A549 (cell line): Measurements from ENCODE around the gene SGIP1. TPM values are rescaled to one million over a fixed set of nuclear protein-coding genes. Genes with fewer than 3 reads are reported as not detected.

ENCODE experiments used
- ATAC-seq, 2 experiments: fragments of 200-7000 bp in 1 of 2; fragments of >200 bp in 1 of 2; cut with Nextera tagmentation in 1 of 2; cut with Tn5 transposase in 1 of 2; 3 replicates each; pipeline versions ENCODE4 v1.8.0 to v1.9.1; 2018 to 2020; ENCODE audit warnings: mild to moderate bottlenecking in 1 of 2, moderate library complexity in 1 of 2
- CTCF ChIA-PET: fragments of 300-600 bp; sonication (Branson Sonifier 250); formaldehyde crosslinking; extraction: SDS; loops from one replicate; lab custom pipeline; 2021; ENCODE audit warnings: antibody characterized with exemption, inconsistent platforms; lab: Yijun Ruan, JAX
- POLR2A ChIA-PET: fragments of 350-600 bp; formaldehyde crosslinking; extraction: SDS; loops from one replicate; lab custom pipeline; 2021; ENCODE audit warnings: antibody characterized with exemption, inconsistent platforms; lab: Yijun Ruan, JAX
- DNase-seq, 2 experiments: peaks; one replicate each; pipeline versions ENCODE4 v3.0.0 to v3.0.0-alpha.2; 2011 to 2016; ENCODE audit warnings: low read depth in 1 of 2, low spot score in 1 of 2
- FAIRE-seq: peaks from 2 replicates; lab custom pipeline; 2011; peaks lifted over from hg19 to GRCh38; lab: Jason Lieb, UNC
- H3K27ac ChIP-seq, 2 experiments: fragments of >200 bp; sonication (Bioruptor Twin); formaldehyde crosslinking; 3 replicates each; pipeline ENCODE4 v1.5.1; 2016 to 2017
- H3K4me1 ChIP-seq: fragments of >200 bp; sonication (Bioruptor Twin); formaldehyde crosslinking; 3 replicates; pipeline ENCODE4 v1.6.1; 2016
- H3K4me2 ChIP-seq: fragments of >200 bp; sonication (Bioruptor Twin); formaldehyde crosslinking; 3 replicates; pipeline ENCODE4 v1.6.1; 2016
- H3K4me3 ChIP-seq: fragments of >200 bp; sonication (Bioruptor Twin); formaldehyde crosslinking; 3 replicates; pipeline ENCODE4 v1.5.1; 2016
- H3K9me3 ChIP-seq: fragments of >200 bp; sonication (Bioruptor Twin); formaldehyde crosslinking; 3 replicates; pipeline ENCODE4 v1.6.1; 2016
- ATOH8 ChIP-seq: fragments of 250-450 bp; sonication (Bioruptor Pico); IDR thresholded peaks from 2 replicates; pipeline ENCODE4 v1.5.0; 2020; ENCODE audit warnings: low read depth, mild to moderate bottlenecking, moderate library complexity
- CBX8 ChIP-seq: fragments of 200-600 bp; sonication (generic); IDR thresholded peaks from 2 replicates; pipeline ENCODE4 v1.6.1; 2016
- CHD4 ChIP-seq: fragments of 200-600 bp; sonication (generic); IDR thresholded peaks from 2 replicates; pipeline ENCODE4 v1.6.1; 2016; ENCODE audit warnings: antibody characterized with exemption, mild to moderate bottlenecking, borderline replicate concordance
- ESRRA ChIP-seq: fragments of 150-350 bp; IDR thresholded peaks from 2 replicates; pipeline ENCODE4 v1.6.1; 2014; ENCODE audit warnings: mild to moderate bottlenecking, low read length, borderline replicate concordance
- FOSL2 ChIP-seq, 2 experiments: fragments of 450-650 bp in 1 of 2; fragments of >200 bp in 1 of 2; sonication (Bioruptor Twin) in 1 of 2; formaldehyde crosslinking; IDR thresholded peaks; 2 replicates each; pipeline versions ENCODE4 v1.5.0 to v1.6.1; 2016 to 2020; ENCODE audit warnings: mild to moderate bottlenecking in 1 of 2, moderate library complexity in 1 of 2
- FOXS1 ChIP-seq: fragments of 250-450 bp; sonication (Bioruptor Pico); IDR thresholded peaks from 2 replicates; pipeline ENCODE4 v1.5.0; 2020; ENCODE audit warnings: mild to moderate bottlenecking, moderate library complexity
- GATA3 ChIP-seq: IDR thresholded peaks from 2 replicates; pipeline ENCODE4 v1.6.1; 2012; ENCODE audit warnings: borderline replicate concordance
- HMGXB4 ChIP-seq: fragments of 250-450 bp; sonication (Bioruptor Pico); IDR thresholded peaks from 2 replicates; pipeline ENCODE4 v1.5.0; 2021; ENCODE audit warnings: mild to moderate bottlenecking, moderate library complexity, borderline replicate concordance
- HOXA7 ChIP-seq: fragments of 250-450 bp; sonication (Bioruptor Pico); IDR thresholded peaks from 2 replicates; pipeline ENCODE4 v1.5.0; 2020; ENCODE audit warnings: mild to moderate bottlenecking, moderate library complexity
- HOXB5 ChIP-seq: fragments of 250-450 bp; sonication (Bioruptor Pico); IDR thresholded peaks from 2 replicates; pipeline ENCODE4 v1.5.0; 2020; ENCODE audit warnings: mild to moderate bottlenecking, moderate library complexity
- KDM1A ChIP-seq: fragments of 200-600 bp; sonication (generic); IDR thresholded peaks from 2 replicates; pipeline ENCODE4 v1.6.1; 2016; ENCODE audit warnings: low read depth, mild to moderate bottlenecking
- KDM5A ChIP-seq: fragments of 200-600 bp; sonication (generic); IDR thresholded peaks from 2 replicates; pipeline ENCODE4 v1.6.1; 2016; ENCODE audit warnings: antibody characterized with exemption, mild to moderate bottlenecking
- MAFK ChIP-seq: fragments of 450-650 bp; IDR thresholded peaks from 2 replicates; pipeline ENCODE4 v1.6.1; 2014; ENCODE audit not compliant: partially characterized antibody
- MAZ ChIP-seq: fragments of 150-350 bp; IDR thresholded peaks from 2 replicates; pipeline ENCODE4 v1.6.1; 2014; ENCODE audit warnings: antibody characterized with exemption, low read depth, low read length, borderline replicate concordance
- NR3C1 ChIP-seq: fragments of >200 bp; sonication (Bioruptor Twin); formaldehyde crosslinking; IDR thresholded peaks from 3 replicates; pipeline ENCODE4 v1.6.1; 2017
- PBX3 ChIP-seq: IDR thresholded peaks from 2 replicates; pipeline ENCODE4 v1.6.1; 2012
- PHF8 ChIP-seq: fragments of 200-600 bp; sonication (generic); IDR thresholded peaks from 2 replicates; pipeline ENCODE4 v1.6.1; 2016; ENCODE audit warnings: low read depth, mild to moderate bottlenecking, antibody characterized with exemption, moderate library complexity, borderline replicate concordance
- RCOR1 ChIP-seq: fragments of 150-350 bp; IDR thresholded peaks from 2 replicates; pipeline ENCODE4 v1.6.1; 2014; ENCODE audit warnings: antibody characterized with exemption, low read length, low read depth
- SMC3 ChIP-seq: fragments of >200 bp; sonication (Bioruptor Twin); formaldehyde crosslinking; IDR thresholded peaks from 3 replicates; pipeline ENCODE4 v1.6.1; 2018; ENCODE audit warnings: inconsistent platforms
- TFCP2L1 ChIP-seq: fragments of 250-450 bp; sonication (Bioruptor Pico); IDR thresholded peaks from 2 replicates; pipeline ENCODE4 v1.5.0; 2021; ENCODE audit warnings: mild to moderate bottlenecking
- TP53 ChIP-seq: fragments of 250-450 bp; sonication (Bioruptor Pico); IDR thresholded peaks from 2 replicates; pipeline ENCODE4 v1.5.0; 2021; ENCODE audit warnings: mild to moderate bottlenecking, moderate library complexity
- USF2 ChIP-seq: fragments of 450-650 bp; IDR thresholded peaks from 2 replicates; pipeline ENCODE4 v1.6.1; 2014; ENCODE audit warnings: antibody characterized with exemption
- ZC3H11A ChIP-seq: fragments of 450-650 bp; IDR thresholded peaks from 2 replicates; pipeline ENCODE4 v1.6.1; 2014; ENCODE audit warnings: antibody characterized with exemption, mild to moderate bottlenecking
- ZNF302 ChIP-seq: fragments of 250-450 bp; sonication (Bioruptor Pico); IDR thresholded peaks from 2 replicates; pipeline ENCODE4 v1.9.0; 2021; ENCODE audit warnings: inconsistent platforms, mild to moderate bottlenecking, moderate library complexity
- ZSCAN20 ChIP-seq: fragments of 250-450 bp; sonication (Bioruptor Pico); IDR thresholded peaks from 2 replicates; pipeline ENCODE4 v1.8.0; 2022; ENCODE audit warnings: mild to moderate bottlenecking, moderate library complexity
- WGBS: methylation state at CpG from one replicate; pipeline ENCODE4 v1.1.6; 2017; ENCODE audit errors: missing lambda C conversion rate; 5-methylcytosine and 5-hydroxymethylcytosine counted together
- polyA plus RNA-seq, 4 experiments: library from polyadenylated mRNA; depleted of rRNA in 3 of 4; stranded (reverse); fragments of >200 nt; fragmentation: RNase III in 1 of 4; extraction: RNeasy Plus Mini Kit Qiagen cat#74134 plus additional on column Dnase treatment in 1 of 4; gene quantifications; 2 replicates in 3 of 4; 3 replicates in 1 of 4; pipeline ENCODE4 v1.2.3, GENCODE V29; 2011 to 2017

Gene SGIP1
- polyA plus RNA-seq, 2 of the 4 experiments (the other 2 are of a cell fraction): not detected

GRCh38 chr1:66681686-66682085, 147.7 kb downstream of the SGIP1 start:
- peaks cover 9% of the 10 kb centered on the region; the same call in 1 of the 3 replicates for H3K4me1 ChIP-seq
- H3K27ac ChIP-seq: no peak overlapping the region
- POLR2A ChIA-PET: no interaction called here
- FAIRE-seq (no peak), DNase-seq (no peak), ATAC-seq (no peak)
- H3K4me2 ChIP-seq: no peak overlapping the region
- WGBS: 88% methylated on average over 2 of the region's 2 CpGs
- CTCF ChIA-PET: interaction anchor here (0.7 kb wide), 1 partner anchor 22 kb away, joined by 3 read pairs; no protein-coding TSS in a partner anchor
- no peak overlapping the region for H3K4me3 ChIP-seq
- TF ChIP-seq MAZ (no peak), CHD4 (no peak), HMGXB4 (CRISPR knock-in tag) (no peak), HOXB5 (CRISPR knock-in tag) (no peak), KDM1A (no peak), HOXA7 (CRISPR knock-in tag) (no peak)
- no peaks in the 10 kb centered on the region for H3K9me3 ChIP-seq

- DNase-seq (no peak), FAIRE-seq (no peak)
- CTCF ChIA-PET: no interaction called here
These were observed 148.2 kb downstream of the SGIP1 start for GRCh38 chr1:66682106-66682505.

More at GRCh38 chr1:66682106-66682505, 148.2 kb downstream of the SGIP1 start:
- no peaks in the 10 kb centered on the region for H3K9me3 ChIP-seq
- WGBS: 68% methylated on average over 5 of the region's 11 CpGs
- POLR2A ChIA-PET: no interaction called here
- no peak overlapping the region for H3K4me3 ChIP-seq
- TF ChIP-seq TFCP2L1 (CRISPR knock-in tag): no peak
- TF ChIP-seq FOXS1 (CRISPR knock-in tag): no peak
- no peak for TF ChIP-seq CBX8
- TF ChIP-seq MAZ: no peak
- TF ChIP-seq PHF8: no peak
- TF ChIP-seq ESRRA: no peak
- TF ChIP-seq ATOH8 (CRISPR knock-in tag): no peak
- TF ChIP-seq MAFK: no peak
- no peak for TF ChIP-seq NR3C1
- TF ChIP-seq ZSCAN20: no peak
- TF ChIP-seq KDM5A: no peak
- TF ChIP-seq ZNF302 (CRISPR knock-in tag): no peak
- TF ChIP-seq USF2: no peak
- TF ChIP-seq GATA3: no peak
- no peak for TF ChIP-seq RCOR1
- TF ChIP-seq PBX3: no peak
- no peak for TF ChIP-seq FOSL2 (IDR thresholded peaks at IDR 0.05)
- no peak for TF ChIP-seq FOSL2 (CRISPR knock-in tag; IDR thresholded peaks at IDR 0.05)
- TF ChIP-seq TP53 (CRISPR knock-in tag): no peak
- TF ChIP-seq ZC3H11A: no peak
- no peak for TF ChIP-seq SMC3
- H3K4me2 ChIP-seq: no peak overlapping the region
- H3K4me1 ChIP-seq: peaks cover 5% of the 10 kb centered on the region; the same call in 1 of the 3 replicates
- ATAC-seq: no peak
- H3K27ac ChIP-seq: no peak overlapping the region
